Right ventricle myocardium inferior (tissue), 1 donor: ENCODE results near the gene NRCAM. TPM values are rescaled to one million over a fixed set of nuclear protein-coding genes. Genes with fewer than 3 reads are reported as not detected.
A peak's percentile ranks its signal among the peaks of the same experiment; 100 is the strongest.
"Not testable (repeated sequence)": the region's sequence is repeated elsewhere in the genome, so short reads cannot be mapped to it uniquely, and the experiment has no call there.

Source experiments
- ATAC-seq: fragments of 200-7000 bp; cut with Tn5 transposase; one replicate; pipeline ENCODE4 v1.9.1; 2020; ENCODE audit warnings: mild to moderate bottlenecking, moderate library complexity
- DNase-seq: peaks from one replicate; pipeline ENCODE4 v3.0.0; 2021; ENCODE audit errors: missing footprints
- intact Hi-C: fragments of 100-400 bp; cut with DNase I; formaldehyde crosslinking; loops from one replicate; pipeline ENCODE4 v1.11.0; 2022
- total RNA-seq: library from RNA; stranded (reverse); fragmentation: NEBNext Ultra II Directional; extraction: Animal tissue kit (Norgen Biotek cat#: 25700); gene quantifications from one replicate; pipeline ENCODE4 v1.2.1, GENCODE V29; 2021
- donor health status: DM: no; HTN: yes; CAD: no; lungs with severe emphysema.

NRCAM gene
- total RNA-seq, 1 donor from 2014 or later, result 0.30 TPM

DNA sequence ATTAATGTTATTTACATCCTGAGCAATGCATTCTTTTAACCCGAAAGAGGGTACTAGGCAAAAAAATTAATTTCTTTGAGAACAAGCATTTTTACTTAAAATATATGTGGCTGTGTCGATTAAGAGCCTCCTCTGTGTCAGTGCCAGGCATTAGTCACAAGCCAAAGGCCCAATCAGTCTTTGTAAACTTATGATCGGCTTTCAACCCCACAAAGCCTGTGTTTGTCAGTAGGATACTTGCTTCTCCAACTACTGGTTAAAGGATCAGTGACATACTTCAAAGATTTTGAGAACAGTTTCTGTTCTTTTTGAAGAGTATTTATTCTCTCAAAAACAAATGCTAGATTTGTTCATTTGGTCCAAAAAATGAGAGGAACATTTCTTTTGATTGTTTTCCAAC, 159.3 kb downstream of the NRCAM start:
- ATAC-seq (no peak), DNase-seq (no peak)
- intact Hi-C loops, result no loop called here

DNA sequence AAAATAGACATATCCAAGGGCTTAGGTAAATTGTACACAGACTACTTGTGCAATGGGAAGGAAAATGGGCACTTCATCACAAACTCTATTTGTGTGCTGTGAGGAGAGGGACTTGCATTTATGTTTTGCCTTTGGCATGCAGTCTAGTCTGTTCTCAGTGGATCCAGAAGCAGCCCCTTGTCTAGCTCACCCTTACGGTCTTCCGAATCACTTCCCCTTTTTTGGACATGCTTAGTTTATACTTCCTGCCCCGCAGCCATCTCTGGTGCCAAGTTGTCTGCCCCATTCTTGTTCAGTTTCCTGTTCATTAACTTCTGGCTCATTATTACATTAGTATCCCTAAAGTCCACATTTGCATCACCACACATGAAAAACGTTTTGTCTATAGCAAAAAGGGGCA, 161.6 kb downstream of the NRCAM start:
- DNase-seq, result no peak
- intact Hi-C loops, result no loop called here
- no peak for ATAC-seq

DNA sequence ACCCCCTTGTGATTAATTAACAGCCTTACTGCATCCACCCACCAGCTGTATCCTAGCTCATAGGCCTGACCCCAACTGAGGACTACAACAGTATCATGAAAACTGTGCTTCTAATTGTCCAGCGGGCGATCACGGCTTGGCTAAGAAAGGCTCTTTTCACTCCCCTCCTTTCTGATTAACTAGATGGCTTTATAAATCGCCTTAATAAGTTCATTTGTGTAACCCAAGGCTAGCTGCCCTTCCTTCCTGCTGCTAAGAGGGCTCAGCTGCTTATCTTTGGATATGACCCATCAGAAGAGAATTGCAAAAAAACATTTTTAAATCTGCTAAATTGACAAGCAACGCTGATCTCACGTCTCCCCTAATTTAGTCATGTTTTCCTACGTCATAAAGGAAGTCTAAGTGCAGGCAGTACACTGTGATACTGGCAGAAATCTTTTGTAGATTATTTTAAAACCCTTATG, 163.1 kb downstream of the NRCAM start:
- intact Hi-C loops, result no loop called here
- DNase-seq, result no peak
- no peak for ATAC-seq

DNA sequence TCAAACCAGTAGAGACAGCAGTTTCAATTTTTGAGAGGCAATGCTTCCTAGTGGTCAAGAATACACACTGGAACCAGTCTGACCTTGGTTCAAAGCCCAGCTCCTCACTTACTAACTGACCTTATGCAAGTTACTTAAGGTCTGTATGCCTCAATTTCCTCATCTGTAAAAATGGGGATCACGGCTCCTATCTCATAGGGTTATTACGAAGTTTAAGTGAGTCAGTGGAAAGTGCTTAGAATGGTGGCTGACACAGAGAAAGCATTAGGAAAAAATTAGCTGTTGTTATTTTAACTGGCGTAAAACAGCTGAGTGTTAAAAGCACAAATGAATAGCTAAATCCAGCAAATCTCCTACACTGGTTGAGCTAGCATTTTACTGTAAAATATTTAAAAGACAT, 163.7 kb downstream of the NRCAM start:
- DNase-seq (no peak), ATAC-seq (no peak)
- intact Hi-C loops, result no loop called here

DNA sequence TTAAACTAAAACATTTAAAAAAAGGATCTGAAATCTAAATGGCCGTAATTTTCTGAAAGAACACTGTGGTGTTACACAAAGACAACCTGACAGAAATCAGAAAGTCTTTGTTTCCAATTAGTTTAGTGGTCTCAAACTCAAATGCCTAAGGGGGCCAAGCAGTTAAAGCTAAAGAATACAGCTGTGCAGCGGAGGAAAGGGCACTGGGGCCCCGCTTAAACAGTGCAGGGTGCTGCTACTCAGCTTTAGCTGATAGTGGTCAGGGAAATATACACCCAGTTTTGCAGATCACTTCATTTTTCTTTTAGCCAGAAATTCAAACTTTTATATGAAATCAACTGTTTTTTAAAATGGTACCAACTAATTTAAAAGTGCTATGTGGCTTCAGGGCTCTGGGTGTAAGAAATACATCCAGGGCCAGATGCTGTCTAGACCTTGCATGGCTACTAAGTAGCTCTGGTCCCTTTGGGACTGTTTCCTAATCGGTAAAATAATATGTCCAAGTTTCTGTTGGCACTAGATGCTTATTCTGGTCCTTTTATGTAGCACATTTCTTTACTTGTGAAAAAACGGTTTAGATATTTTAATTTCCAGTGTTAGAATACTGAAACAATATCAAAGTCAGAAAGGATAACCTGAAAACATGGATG, 164.3 kb downstream of the NRCAM start:
- DNase-seq, result no peak
- peak; percentile 76 for ATAC-seq
- intact Hi-C loops, result no loop called here

DNA sequence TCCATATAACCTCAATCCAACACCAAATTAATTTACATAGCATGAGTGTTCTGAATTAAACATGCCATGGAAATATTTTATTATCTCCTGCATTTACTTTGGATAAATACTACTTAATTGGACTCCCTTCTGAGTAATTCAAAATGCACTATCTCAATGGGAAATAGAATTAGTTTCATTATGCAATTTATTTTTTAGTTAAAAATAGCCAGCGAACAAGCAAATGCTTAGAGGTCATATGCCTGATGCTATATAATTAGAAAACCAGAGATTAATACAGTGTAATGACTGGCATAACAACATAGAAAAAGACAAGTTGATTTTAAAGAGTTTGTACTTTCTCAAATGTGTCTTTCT, 165.1 kb downstream of the NRCAM start:
- ATAC-seq (no peak), DNase-seq (no peak)
- intact Hi-C loops, result no loop called here

DNA sequence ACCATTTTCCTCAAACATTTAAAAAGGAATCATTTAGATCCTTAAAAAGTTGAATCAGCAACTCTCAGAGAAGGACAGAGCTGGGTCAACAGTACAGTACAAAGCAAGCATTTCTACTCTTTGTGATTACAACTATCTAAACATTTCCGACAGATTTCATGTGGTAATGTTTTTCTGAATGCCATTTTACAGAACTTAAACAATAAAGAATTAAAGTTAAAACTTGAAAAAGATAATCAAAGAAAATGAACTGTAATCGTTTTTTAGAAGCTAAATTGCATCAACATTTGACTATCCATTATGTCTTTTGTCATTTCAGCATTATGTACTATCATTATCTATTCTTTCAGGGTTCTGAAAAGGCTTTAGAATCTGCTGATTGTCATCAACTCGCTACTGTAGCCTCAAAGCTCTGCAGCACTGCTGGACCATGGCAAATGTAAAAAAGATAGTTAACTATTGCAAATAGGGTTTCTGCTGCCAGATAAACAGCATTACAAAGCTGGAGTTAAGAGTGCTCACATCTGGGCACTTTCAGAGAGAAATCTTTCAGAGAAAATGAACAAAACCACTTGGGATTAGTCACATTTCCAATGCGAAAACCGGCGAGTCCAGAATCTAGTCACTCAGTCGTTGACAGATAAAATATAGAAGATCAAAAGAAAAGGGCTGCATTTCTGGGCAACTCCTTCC, 165.6 kb downstream of the NRCAM start:
- DNase-seq (no peak), ATAC-seq (no peak)
- intact Hi-C loops, result no loop called here

DNA sequence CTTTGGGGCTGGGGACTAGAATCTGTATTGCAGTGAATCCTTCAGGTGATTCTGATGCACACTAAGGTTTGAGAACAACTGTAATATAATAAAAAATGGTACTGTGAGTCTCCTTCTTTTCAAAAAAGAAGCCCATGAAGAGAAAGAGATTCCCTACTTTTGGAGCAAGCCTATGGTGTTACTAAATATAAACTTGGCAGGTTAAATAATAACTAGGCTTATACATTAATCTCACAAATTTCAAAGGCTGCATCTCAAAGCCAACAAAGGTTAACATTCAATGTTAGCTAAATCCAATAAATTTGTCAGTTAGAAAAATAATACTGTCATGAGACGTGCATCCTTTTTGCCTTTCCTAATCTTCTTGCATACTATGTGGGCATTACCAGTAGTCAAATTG, 166.4 kb downstream of the NRCAM start:
- intact Hi-C loops, result no loop called here
- ATAC-seq (no peak), DNase-seq (no peak)

DNA sequence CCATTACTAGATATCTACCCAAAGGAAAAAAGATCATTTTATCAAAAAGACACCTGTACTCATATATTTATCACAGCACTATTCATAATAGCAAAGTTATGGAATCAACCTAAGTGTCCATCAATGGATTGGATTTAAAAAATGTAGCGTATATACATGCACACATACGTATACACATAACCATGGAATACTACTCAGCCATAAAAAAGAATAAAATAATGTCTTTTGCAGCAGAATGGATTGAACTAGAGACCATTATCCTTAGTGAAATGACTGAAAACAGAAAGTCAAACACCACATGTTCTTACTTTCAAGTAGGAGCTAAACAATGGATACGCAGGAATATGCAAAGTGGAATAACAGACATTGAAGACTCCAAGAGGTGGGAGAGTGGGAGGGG, 168.4 kb downstream of the NRCAM start:
- no peak for DNase-seq
- intact Hi-C loops, result no loop called here
- ATAC-seq, result no peak

DNA sequence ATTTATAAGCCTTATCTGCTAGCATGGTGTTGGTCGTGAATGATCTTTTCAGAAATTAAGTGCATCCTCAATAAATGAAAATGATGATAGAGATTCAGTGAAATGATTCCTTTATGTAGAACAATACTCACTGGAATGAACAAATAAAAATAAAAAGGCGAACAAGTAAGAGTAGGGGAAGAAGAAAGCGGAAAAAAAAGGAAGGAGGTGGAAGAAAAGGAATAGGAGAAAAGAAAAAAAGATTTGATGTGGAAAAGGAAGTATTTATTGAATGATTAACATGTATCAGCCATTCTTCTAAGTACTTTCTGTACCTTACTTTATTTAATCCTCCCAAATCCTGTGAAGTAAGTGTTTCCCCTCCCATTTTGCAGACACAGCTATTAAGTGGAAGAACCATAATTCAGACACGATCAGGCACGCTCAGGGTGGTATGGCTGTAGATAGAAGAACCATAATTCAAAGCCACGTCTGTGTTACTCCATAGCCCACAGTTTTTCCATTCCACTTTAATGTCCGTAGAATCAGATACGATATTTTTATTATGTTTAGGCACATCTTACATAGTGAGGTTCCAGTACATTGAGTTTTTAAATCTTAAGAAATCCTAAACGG, 169.8 kb downstream of the NRCAM start:
- DNase-seq, result no peak
- intact Hi-C loops, result no loop called here
- no peak for ATAC-seq

DNA sequence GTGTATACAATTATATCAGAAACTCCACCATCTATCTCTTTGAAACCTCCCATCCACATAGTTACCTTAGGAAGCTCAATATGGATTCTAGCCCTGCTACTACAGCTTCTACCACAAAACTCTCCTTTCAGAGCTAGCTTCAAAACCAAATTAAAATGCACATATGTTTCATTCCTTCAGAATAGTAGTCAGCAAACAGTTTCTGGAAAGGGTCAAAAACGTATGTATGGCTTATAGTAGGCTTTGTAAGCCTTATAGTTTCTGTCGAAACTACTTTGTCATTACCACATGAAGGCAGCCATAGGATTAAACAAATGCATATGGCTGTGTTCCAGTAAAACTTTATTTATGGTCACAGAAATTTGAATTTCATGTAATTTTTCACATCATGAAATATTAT, 170.5 kb downstream of the NRCAM start:
- DNase-seq (no peak), ATAC-seq (no peak)
- intact Hi-C loops, result no loop called here

DNA sequence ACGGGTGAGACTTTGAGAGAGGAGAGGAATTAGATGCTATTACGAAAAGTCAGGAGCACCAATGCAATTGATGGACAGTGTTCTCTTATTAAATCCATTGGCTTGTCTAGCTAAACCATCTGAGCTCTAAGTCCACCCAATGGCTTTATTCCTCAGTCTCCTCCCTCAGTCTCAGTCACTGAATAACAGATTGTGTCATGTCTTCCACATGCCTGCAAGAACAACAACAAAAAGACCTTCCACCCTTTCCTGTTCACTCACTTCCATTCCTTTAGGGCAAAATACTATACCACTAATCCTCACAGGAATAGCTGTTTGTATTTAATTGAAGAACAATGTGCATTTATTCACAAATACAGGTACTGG, 171.2 kb downstream of the NRCAM start:
- intact Hi-C loops, result no loop called here
- ATAC-seq, result no peak
- no peak for DNase-seq

DNA sequence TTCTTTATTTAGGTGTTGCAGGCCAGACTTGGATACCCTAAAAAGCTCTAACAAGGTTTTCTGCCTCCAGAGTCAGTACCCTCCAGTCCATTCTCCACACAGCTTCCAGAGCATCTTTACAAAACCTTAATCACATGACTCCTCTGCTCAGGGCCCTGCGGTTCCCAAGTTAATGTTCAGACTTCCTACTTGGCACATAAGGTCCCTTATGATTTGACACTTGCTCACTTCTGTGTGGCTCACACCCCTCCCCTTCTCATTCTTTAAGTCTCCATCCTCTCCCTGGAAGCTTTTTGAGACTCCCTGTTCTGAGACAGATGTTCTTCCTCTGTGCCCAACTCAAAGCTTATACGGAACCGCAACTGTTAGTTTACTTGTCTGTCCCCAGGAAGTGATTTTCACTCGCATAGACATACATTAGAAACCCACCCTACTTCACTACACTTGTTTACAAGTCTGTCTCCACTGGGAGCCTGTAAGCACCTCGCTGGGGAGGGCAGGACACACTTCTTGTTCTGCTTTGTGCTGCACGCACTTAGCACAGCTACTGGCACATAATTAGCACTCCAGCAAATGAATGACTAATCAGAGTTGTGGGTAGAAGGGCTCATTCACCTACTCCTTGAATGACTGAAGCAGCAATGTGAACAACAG, 171.8 kb downstream of the NRCAM start:
- intact Hi-C loops, result no loop called here
- no peak for DNase-seq
- ATAC-seq, result no peak

DNA sequence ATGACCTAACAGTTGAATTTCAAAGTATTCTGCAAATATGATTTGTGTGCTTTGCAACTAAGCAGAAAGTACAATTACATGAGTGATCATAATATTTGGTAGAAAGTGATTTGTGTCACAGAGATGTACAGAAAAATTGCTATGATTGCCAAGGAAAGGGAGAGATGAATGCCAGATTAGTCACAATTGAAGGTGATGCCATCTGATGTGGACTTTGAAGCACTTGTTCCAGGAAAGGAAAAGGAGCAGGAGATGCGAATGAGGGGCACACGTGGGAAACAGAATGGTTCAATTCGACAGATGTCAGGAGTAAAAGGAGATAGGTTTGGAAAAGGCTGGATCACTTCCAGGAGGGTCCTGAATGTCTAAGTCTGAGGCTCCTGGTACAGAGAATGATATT, 173.0 kb downstream of the NRCAM start:
- DNase-seq (no peak), ATAC-seq (no peak)
- intact Hi-C loops, result no loop called here

DNA sequence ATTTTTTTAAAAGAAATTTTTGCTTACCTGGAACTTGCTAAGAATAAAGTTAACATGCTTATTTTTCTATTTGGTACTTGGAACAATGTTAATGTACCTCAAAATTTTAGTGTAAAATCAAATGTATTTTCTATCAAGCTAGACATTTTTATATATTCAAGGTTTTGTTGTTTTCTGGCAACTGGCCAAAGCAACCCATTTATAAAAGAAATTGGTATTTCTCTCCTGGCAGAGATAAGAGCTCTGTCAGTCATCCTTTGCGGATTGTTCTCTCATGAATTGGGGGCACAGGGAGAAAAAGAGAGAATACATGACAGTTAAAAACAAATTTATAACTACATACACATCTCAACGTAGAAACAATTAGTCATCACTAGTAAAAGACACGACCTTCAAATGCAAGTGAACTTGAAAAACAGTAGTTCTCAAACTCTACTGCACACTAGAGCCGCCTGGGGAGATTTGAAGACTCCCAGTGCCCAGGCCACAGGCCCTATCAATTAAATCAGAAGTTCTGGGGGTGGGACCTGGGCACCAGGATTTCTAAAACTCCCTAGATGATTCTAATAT, 173.7 kb downstream of the NRCAM start:
- DNase-seq, result no peak
- no peak for ATAC-seq
- intact Hi-C loops, result no loop called here

DNA sequence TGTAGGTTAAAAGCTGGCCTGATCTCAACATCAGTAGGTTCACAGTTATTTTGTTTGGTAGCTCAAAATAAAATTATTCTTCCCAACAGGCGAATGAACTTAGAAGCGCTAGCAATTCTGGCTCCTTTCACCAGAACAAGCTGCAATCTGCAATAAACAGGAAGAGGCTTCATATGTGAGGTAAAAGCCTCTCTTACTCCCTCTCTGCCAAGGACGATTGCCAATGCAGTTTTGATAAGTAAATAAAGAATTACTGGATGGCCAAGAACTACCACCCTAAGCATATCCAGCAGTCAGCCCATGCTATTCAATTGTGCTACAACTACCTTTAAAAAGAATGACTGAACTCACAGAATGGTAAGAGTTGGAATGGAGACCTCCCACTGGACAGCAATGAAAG, 176.1 kb downstream of the NRCAM start:
- DNase-seq, result no peak
- ATAC-seq, result no peak
- intact Hi-C loops, result no loop called here

DNA sequence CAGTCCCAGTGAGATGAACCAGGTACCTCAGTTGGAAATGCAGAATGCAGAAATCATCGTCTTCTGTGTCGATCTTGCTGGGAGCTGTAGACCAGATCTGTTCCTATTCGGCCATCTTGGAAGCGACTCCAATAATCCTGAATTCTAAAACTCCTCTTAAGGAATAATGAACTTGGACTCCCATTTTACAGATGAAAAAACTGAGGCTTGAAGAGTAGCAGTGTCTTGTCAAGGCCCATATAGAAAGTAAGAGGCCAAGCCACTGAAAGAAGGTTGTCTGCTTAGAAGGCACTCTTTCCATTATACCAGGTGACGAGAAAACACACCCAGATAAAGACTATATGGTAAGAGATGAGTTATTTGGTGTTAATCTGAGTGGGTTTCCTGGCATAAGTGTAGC, 177.5 kb downstream of the NRCAM start:
- ATAC-seq (no peak), DNase-seq (no peak)
- intact Hi-C loops, result no loop called here

DNA sequence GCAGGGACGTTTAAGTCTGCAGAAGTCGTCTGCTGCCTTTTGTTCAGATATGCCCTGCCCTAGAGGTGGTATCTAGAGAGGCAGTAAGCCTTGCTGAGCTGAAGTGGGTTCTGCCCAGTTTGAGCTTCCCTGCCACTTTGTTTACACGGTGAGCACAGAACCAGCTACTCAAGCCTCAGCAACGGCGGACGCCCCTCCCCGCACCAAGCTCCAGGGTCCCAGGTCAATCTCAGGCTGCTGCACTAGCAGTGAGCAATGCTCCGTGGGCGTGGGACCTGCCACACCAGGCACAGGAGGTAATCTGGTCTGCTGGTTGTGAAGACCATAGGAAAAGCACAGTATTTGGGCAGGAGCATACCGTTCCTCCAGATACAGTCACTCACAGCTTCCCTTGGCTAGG, 178.0 kb downstream of the NRCAM start:
- ATAC-seq (no peak), DNase-seq (no peak)
- intact Hi-C loops, result no loop called here

DNA sequence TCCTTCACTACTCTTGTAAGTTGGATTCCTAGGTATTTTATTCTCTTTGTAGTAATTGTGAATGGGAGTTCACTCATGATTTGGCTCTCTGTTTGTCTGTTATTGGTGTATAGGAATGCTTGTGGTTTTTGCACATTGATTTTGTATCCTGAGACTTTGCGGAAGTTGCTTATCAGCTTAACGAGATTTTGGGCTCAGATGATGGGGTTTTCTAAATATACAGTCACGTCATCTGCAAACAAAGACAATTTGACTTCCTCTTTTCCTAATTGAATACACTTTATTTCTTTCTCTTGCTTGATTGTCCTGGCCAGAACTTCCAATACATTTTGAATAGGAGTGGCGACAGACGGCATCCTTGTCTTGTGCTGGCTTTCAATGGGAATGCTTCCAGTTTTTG, 181.8 kb downstream of the NRCAM start:
- DNase-seq, ATAC-seq, intact Hi-C loops: not testable (repeated sequence)

DNA sequence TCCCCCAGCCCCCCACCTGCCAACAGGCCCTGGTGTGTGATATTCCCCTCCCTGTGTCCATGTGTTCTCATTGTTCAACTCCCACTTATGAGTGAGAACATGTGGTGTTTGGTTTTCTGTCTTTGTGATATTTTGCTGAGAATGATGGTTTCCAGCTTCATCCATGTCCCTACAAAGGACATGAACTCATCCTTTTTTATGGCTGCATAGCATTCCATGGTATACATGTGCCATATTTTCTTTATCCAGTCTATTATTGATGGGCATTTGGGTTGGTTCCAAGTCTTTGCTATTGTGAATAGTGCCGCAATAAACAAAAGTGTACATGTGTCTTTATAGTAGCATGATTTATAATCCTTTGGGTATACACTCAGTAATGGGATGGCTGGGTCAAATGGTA, 183.3 kb downstream of the NRCAM start:
- intact Hi-C loops, ATAC-seq, DNase-seq: not testable (repeated sequence)
